HG03442 (cell line): ENCODE data around the gene EPS15.
"Not testable (repeated sequence)": the region's sequence is repeated elsewhere in the genome, so short reads cannot be mapped to it uniquely, and the experiment has no call there.

ENCODE experiments used
- ATAC-seq: cut with Tn5 transposase; IDR thresholded peaks from one replicate; pipeline ENCODE4 v1.9.1; 2021; ENCODE audit warnings: mild to moderate bottlenecking, moderate library complexity; ENCODE audit not compliant: unreplicated experiment

EPS15 gene

DNA sequence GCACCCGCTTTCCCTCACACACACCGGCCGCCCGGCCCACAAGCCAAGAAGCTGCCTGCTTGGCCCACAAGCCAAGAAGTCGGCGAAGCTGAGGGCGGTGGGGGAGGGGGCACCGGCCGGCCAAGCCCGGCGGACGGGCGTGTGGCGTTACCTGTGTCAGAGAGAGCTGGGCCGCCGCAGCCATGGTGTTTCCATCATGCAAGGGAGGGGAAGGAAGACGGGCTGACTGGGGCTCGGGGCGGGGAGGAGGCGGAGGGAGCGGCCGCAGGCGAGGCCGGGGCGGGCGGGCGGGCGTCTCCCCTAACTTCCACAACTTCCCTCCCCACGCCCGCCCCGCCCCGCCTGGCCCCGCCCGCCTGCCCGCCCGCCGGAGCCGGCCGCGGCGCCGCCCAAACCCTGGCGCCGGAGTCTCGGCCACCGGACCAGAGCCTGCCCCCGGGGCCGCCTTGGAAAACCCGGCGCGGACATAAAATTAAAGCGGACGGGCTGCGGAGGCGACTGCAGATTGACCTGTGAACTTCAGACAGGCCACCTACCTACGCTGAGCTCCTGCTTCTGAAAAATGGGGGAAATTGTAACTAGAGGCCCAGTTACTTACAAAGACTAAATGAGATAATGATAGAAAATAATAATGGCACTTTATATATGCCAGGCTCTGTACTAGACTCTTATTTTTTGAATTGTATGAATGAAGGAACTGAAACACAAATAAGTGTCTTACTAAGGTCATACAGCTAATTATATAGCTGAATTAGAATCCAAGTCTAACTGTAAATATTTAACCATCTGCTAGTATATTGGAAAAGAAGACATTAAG lies at the start of gene EPS15:
Gene EPS15, minus strand, starts transcription at position 219 of the 817 bp plus-strand sequence. Its CDS starts 35 bp downstream, at position 184.
- peak; percentile 59 for ATAC-seq

DNA sequence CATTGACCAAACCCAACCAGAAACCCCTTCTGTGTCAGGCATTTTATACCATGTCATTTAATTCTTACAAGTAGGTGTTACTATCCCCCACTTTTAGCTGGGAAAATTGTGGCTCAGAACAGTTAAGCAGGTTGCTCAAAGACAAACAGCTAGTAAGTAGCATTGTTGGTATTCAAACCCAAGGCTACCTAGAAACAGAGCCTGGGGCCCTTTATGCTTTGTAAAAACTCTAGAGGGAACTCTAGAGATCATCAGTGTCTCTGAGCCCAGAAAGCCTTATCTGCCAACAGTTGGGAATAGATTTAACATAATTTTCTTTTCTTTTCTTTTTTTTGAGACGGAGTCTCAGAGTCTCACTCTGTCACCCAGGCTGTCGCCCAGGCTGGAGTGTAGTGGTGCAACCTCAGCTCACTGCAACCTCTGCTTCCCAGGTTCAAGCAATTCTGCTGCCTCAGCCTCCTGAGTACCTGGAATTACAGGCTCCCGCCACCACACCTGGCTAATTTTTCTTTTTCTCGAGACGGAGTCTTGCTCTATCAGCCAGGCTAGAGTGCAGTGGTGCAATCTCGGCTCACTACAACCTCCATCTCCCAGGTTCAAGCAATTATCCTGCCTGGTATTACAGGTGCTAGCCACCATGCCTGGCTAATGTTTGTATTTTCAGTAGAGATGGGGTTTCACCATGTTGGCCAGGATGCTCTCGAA lies 49.3 kb upstream of the EPS15 start:
- no peak for ATAC-seq

DNA sequence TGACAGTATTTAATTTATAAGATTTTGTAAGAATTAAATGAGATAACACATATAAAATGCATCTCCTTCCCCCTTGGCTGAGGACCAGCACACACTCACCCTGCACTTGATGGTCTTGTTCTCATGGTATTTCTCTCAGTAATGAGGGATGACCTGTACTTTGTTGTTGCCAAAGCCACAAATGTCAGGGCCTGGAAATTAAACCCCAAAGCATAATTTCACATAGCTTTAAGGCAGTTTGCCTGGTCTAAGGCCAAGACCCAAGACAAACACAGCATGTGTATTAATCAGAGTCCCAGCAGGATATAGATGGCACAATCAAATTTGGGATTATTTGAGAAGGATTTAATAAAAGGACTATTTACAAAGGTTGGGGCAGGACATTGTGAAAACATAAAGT lies 48.6 kb upstream of the EPS15 start:
- ATAC-seq, result no peak

- ATAC-seq, result no peak
Observed at GRCh38 chr1:51566260-51566659, 47.2 kb upstream of the EPS15 start.

DNA sequence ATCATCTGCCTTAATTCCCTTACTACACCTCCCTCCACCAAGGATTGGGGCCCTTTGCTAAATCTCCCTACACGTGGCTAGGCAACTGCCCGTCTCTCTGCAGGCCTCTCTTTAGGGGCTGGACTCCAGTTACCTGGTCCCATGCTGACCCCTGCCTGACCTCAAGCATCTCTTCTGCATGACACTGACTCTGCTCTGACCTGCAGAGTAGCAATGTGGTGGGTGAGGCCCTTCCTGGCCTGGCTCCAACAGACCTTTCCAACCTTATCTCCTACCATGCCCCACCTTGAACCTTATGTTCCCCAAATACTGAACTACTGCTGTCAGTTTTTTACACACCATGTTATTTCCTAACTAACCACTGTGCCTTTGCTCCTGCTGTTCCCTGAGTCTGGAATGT lies 45.9 kb upstream of the EPS15 start:
- ATAC-seq, result no peak

GRCh38 chr1:51564124-51564523 lies 45.1 kb upstream of the EPS15 start:
- peak; percentile 54 for ATAC-seq

DNA sequence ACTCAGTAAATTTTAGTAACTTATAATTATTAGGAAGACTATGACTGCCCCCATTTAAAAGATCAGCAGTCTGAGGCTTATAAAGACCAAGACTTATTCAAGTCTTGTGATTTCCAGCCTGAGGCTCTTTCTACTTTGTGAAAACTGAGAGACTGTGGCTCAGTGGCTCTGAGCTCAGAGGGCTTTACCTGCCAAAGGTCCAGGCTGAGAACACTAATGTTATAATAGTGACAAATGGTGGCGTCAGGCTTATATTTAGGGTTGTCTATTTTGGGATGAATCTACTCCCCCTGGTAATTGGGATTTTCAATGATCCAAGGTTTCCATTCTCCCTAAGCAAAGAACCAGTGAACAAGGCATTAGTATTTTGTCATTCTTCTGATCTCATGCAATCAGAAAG lies 42.6 kb upstream of the EPS15 start:
- no peak for ATAC-seq

GRCh38 chr1:51560895-51561294 lies 41.8 kb upstream of the EPS15 start:
- ATAC-seq, result not testable (repeated sequence)

GRCh38 chr1:51560034-51560433 lies 41.0 kb upstream of the EPS15 start:
- no peak for ATAC-seq

DNA sequence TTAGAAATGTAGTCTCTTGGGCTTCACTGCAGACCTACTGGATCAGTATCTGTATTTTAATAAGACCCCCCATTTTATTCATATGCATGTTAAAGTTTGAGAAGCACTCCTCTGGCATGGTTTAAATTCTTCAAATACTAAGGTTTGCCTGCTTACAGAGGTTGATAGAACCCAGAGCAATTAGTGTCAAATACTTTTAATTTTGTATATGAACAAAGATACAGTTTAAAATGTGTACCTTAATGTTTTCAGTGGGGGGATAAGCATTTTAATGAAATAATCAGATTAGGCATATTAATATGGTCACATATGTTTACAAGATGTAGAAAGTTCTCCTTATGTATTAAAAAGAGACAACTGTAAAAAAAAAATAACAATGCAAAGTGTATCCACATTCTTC lies 40.4 kb upstream of the EPS15 start:
- ATAC-seq, result no peak

DNA sequence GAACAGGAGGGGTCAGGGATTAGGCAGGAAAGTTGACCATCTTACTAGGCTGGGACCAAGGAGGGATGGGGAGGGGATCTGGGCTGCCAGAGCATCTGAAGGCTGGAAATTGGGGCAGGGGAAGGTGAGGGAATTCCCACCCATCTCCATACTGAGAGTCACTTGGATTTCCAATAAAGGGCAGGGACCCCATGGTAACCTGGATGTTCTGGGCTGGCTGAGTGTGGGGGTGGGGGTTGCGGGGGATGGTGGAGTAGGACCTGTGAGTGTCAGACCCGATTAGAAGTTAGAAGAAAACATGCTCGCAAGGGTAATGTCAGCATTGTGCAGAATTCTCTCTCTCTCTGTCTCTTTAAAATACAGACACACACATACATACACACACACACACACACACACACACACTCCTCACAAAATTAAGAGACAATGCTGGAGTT lies 40.0 kb upstream of the EPS15 start:
- no peak for ATAC-seq

DNA sequence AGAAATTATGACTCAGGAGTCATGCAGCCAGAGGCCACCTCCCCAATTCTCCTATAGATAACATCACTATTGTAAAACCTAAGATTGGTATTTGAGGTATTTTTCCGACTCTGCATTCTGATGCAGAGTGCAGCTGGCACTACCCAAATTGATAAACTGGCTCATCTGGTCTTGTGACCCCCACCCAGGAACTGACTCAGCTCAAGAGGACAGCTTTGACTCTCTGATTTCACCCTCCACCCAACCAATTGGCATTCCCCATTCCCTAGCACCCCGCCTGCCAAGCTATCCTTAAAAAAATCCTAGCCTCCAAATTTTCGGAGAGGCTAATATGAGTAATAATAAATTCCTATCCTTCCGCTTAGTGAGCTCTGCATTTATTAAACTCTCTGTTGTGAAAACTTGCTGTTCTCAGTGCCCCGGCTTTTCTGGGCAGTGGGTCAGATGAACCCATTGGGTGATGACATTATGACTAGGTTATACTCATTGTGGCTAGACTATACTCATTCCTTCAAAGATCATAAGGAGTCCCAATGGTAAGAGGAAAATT lies 39.4 kb upstream of the EPS15 start:
- no peak for ATAC-seq

DNA sequence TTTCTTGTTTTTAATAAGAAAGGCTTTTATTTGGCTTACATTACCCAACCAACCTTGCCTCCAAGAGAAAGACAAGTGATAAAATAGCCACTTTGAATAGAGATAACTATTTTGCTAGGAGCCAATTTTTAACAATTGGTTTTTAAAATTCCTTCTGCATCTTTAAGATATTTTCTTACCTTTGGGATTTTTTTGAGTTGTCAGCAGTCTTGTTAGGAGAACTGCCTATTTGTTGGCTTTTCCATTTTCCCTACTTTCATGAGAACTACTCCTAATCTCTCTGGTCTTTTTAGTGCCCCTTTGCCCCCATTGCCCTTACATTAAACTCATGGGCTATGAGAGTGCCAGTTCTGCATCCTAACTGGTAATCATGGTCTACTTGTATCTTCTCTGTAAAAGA lies 38.1 kb upstream of the EPS15 start:
- no peak for ATAC-seq

DNA sequence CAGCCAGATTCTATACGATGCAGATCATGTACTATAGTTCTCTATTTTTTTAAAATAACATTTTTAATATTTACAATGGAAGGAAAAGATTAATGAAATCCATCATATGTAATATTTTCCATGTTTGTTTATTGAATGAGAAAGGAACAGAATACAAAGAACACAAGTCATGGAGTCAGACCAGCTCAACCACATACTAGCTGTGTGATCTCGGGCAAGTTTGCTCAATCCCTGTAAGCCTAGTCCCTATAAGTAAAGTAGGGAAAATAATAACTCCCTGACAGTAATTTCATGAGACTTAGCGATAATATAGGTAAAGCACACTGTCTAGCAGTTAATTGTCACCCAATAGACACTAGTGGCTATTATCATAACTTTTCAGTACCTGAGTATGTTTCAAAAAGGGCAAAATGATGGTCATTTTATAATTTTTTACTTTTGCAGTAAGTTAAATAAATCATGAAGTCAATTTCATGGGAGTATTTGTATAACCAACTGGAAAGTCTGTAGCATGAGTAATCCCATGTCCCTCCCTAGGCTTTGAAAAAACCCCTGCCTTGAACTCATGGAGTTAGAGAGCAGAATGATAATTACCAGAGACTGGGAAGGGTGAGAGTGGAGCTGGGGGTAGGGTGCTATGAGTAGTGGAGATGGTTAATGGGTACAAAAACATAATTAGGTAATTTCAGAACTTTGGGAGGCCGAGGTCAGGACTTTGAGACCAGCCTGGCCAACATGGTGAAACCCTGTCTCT lies 37.0 kb upstream of the EPS15 start:
- ATAC-seq, result no peak

DNA sequence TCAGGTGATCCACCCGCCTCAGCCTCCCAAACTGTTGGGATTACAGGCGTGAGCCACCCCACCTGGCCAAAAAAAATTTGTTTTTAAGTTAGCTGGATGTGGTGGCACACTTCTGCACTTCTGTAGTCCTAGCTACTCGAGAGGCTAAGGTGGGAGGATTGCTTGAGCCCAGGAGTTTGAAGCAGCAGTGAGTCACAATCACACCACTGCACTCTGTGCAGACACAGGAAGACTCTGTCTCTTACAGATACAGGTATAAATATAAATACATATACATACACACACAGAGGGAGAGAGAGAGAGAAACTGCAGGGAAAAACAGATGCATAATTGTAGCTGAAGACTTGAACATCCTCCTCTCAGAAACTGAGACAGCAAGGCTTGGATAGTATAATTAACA lies 34.8 kb upstream of the EPS15 start:
- no peak for ATAC-seq

- ATAC-seq, result no peak
Observed at GRCh38 chr1:51552929-51553807, 34.1 kb upstream of the EPS15 start.

DNA sequence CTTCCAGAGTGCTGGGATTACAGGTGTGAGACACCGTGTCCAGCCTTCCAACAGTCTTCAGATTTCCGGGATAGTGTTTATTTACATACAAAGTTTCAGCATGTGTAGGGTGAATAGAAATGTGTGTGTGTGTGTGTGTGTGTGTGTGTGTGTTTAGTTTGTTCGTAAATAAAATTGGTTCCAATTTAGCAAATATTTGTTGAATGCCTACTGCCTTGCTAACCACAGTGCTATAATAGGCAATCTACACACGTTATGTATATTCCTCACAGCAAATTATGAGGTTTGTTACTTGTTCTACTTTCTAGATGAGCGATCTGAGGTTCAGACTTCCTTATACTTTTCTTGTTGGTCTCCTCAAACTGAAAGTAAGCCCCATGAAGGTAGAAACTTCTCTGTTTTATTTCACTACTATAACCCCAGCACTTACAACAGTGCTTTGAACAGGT lies 32.8 kb upstream of the EPS15 start:
- ATAC-seq, result no peak

DNA sequence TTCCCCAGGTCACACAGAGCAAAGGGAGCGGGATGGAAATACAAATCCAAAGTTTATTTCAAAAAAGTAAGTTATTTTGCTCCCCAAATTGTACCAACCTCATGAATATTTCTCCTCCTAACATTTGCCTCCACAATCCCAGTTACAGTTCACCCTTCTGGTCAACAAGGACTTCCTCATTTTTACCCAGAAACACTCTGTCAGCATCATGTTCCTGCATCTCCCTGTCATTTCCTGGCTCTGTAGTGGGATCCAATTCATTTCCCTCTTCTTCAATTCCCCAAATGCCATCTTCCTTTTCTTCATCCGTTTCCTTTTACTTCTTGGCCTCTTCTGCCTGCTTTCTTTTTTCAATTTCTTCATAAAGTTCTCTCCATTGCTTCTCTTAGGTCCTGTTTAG lies 32.0 kb upstream of the EPS15 start:
- ATAC-seq, result no peak

- ATAC-seq, result no peak
Observed at GRCh38 chr1:51549901-51550300, 30.8 kb upstream of the EPS15 start.

GRCh38 chr1:51549016-51549619 lies 30.1 kb upstream of the EPS15 start:
- ATAC-seq, result no peak
